CD8-positive, alpha-beta memory T cell (primary cell): ENCODE data around the gene RNU6-9. TPM values are rescaled to one million over a fixed set of nuclear protein-coding genes. Genes with fewer than 3 reads are reported as not detected.

Experiments
- CTCF ChIA-PET: fragments of 350-600 bp; sonication (Branson Sonifier 250); formaldehyde crosslinking; loops from one replicate; lab custom pipeline; 2021; ENCODE audit warnings: antibody characterized with exemption; lab: Charles Lee
- POLR2A ChIA-PET: fragments of 350-600 bp; sonication (Branson Sonifier 250); formaldehyde crosslinking; loops from one replicate; lab custom pipeline; 2021; ENCODE audit warnings: antibody characterized with exemption; lab: Charles Lee
- DNase-seq, 5 donors: peaks; one replicate each; pipeline versions ENCODE4 v3.0.0 to v3.0.0-alpha.2; 2020 to 2022; ENCODE audit warnings: mixed read lengths in 1 of 5
- H3K27ac ChIP-seq: one replicate; pipeline ENCODE4 v1.7.0; 2013; ENCODE audit warnings: low read depth, mild to moderate bottlenecking, low read length, moderate library complexity
- H3K27me3 ChIP-seq: 2 replicates; pipeline ENCODE4 v1.7.0; 2013; ENCODE audit warnings: low read length, mild to moderate bottlenecking; ENCODE audit not compliant: insufficient read depth, poor library complexity, severe bottlenecking
- H3K36me3 ChIP-seq: 2 replicates; pipeline ENCODE4 v1.7.0; 2013; ENCODE audit warnings: mild to moderate bottlenecking, low read length, moderate library complexity; ENCODE audit not compliant: insufficient read depth
- H3K4me1 ChIP-seq: 2 replicates; pipeline ENCODE4 v1.7.0; 2013; ENCODE audit warnings: mild to moderate bottlenecking, low read length, moderate library complexity; ENCODE audit not compliant: insufficient read depth
- H3K4me3 ChIP-seq: 2 replicates; pipeline ENCODE4 v1.7.0; 2013; ENCODE audit warnings: mild to moderate bottlenecking, low read length
- H3K9me3 ChIP-seq: 2 replicates; pipeline ENCODE4 v1.7.0; 2013; ENCODE audit warnings: mild to moderate bottlenecking, low read length
- H3K27ac Mint-ChIP-seq, 8 donors: one replicate each; pipeline ENCODE4 v1.8.0; 2020 to 2021; ENCODE audit warnings: mixed read lengths in 8 of 8, mild to moderate bottlenecking in 6 of 8, inconsistent platforms in 3 of 8, moderate library complexity in 3 of 8
- H3K27me3 Mint-ChIP-seq, 2 donors: one replicate each; pipeline ENCODE4 v1.8.0; 2020 to 2021; ENCODE audit warnings: mixed read lengths in 2 of 2, mild to moderate bottlenecking in 1 of 2, moderate library complexity in 1 of 2
- H3K36me3 Mint-ChIP-seq, 3 donors: one replicate each; pipeline ENCODE4 v1.8.0; 2020 to 2021; ENCODE audit warnings: mixed read lengths in 3 of 3, inconsistent platforms in 1 of 3, mild to moderate bottlenecking in 1 of 3
- H3K4me1 Mint-ChIP-seq, 3 donors: one replicate each; pipeline ENCODE4 v1.8.0; 2020 to 2021; ENCODE audit warnings: mixed read lengths in 3 of 3, inconsistent platforms in 1 of 3, mild to moderate bottlenecking in 1 of 3
- H3K4me3 Mint-ChIP-seq, 7 donors: one replicate each; pipeline ENCODE4 v1.8.0; 2020 to 2021; ENCODE audit warnings: mixed read lengths in 7 of 7, mild to moderate bottlenecking in 6 of 7, moderate library complexity in 4 of 7, inconsistent platforms in 2 of 7
- H3K9me3 Mint-ChIP-seq, 5 donors: one replicate each; pipeline ENCODE4 v1.8.0; 2020 to 2022; ENCODE audit warnings: mixed read lengths in 5 of 5, mild to moderate bottlenecking in 3 of 5, moderate library complexity in 2 of 5, inconsistent platforms in 1 of 5
- polyA plus RNA-seq: library from polyadenylated mRNA; unstranded; fragments of 300-500 nt; fragmentation: Illumina TruSeq; gene quantifications from one replicate; pipeline ENCODE4 v1.2.3, GENCODE V29; 2021
- total RNA-seq, 2 experiments: library from RNA; stranded (reverse); gene quantifications; one replicate each; pipeline ENCODE4 v1.2.3, GENCODE V29; 2021

The RNU6-9 gene
- total and polyA plus RNA-seq, 3 experiments from 2014 or later, result not detected

- H3K27me3 ChIP-seq, result no peaks in the 10 kb centered on the region
- no peaks in the 10 kb centered on the region for H3K9me3 ChIP-seq
- ChIA-PET CTCF (interaction anchor here (0.7 to 3.3 kb wide), 3 partner anchors 8 to 38 kb away, joined by 3 to 13 read pairs (median 3); no protein-coding TSS in a partner anchor), POLR2A (interaction anchor here (0.5 to 2.0 kb wide), 2 partner anchors 8 to 17 kb away, joined by 3 to 9 read pairs; partner anchors contain the start of genes MED16 and RNU6-9)
- H3K4me3 Mint-ChIP-seq, result no peak overlapping the region
- peaks cover 0 to 54% (median 3%) of the 10 kb centered on the region in 3 donors for H3K36me3 Mint-ChIP-seq
- peaks cover 27% of the 10 kb centered on the region for H3K4me1 ChIP-seq
- H3K27ac Mint-ChIP-seq, result peak overlapping the region in 1 of 8 donors; percentile 47
- no peak for DNase-seq
- H3K4me1 Mint-ChIP-seq, result peaks cover 2 to 44% (median 9%) of the 10 kb centered on the region in 3 donors
- no peaks in the 10 kb centered on the region for H3K27me3 Mint-ChIP-seq
- no peak overlapping the region for H3K27ac ChIP-seq
- H3K36me3 ChIP-seq, result peaks cover 6% of the 10 kb centered on the region
- no peaks in the 10 kb centered on the region for H3K9me3 Mint-ChIP-seq
- H3K4me3 ChIP-seq, result no peak overlapping the region
These were observed 8.2 kb downstream of the RNU6-9 start for GRCh38 chr19:901216-902092.

- Histone ChIP-seq H3K9me3 (no peaks in the 10 kb centered on the region), H3K4me3 (no peak overlapping the region), H3K27ac (no peak overlapping the region), H3K4me1 (peaks cover 33% of the 10 kb centered on the region), H3K27me3 (no peaks in the 10 kb centered on the region), H3K36me3 (peaks cover 6% of the 10 kb centered on the region)
- Mint-ChIP-seq H3K9me3 (no peaks in the 10 kb centered on the region), H3K27ac (peak overlapping the region in 4 of 8 donors; percentile 12 to 61 (median 49)), H3K36me3 (peaks cover 0 to 50% (median 0%) of the 10 kb centered on the region in 3 donors), H3K4me3 (no peak overlapping the region), H3K4me1 (peaks cover 8 to 46% (median 13%) of the 10 kb centered on the region in 3 donors), H3K27me3 (no peaks in the 10 kb centered on the region)
- ChIA-PET CTCF (interaction anchor here (0.7 to 3.3 kb wide), 2 partner anchors 12 to 39 kb away, joined by 3 to 13 read pairs; no protein-coding TSS in a partner anchor), POLR2A (interaction anchor here (0.5 to 2.0 kb wide), 2 partner anchors 9 to 17 kb away, joined by 3 to 9 read pairs; partner anchors contain the start of genes MED16 and RNU6-9)
- DNase-seq, result no peak
These were observed 8.7 kb downstream of the RNU6-9 start for GRCh38 chr19:902093-902370.

- H3K4me1 ChIP-seq, result peaks cover 39% of the 10 kb centered on the region
- H3K27ac ChIP-seq, result no peak overlapping the region
- Mint-ChIP-seq H3K36me3 (peaks cover 0 to 45% (median 0%) of the 10 kb centered on the region in 3 donors), H3K27ac (no peak overlapping the region), H3K4me3 (no peak overlapping the region), H3K27me3 (no peaks in the 10 kb centered on the region), H3K9me3 (no peaks in the 10 kb centered on the region), H3K4me1 (peaks cover 14 to 52% (median 18%) of the 10 kb centered on the region in 3 donors)
- DNase-seq, result no peak
- H3K36me3 ChIP-seq, result peaks cover 6% of the 10 kb centered on the region
- no peaks in the 10 kb centered on the region for H3K27me3 ChIP-seq
- CTCF ChIA-PET, result interaction anchor here (0.7 to 3.3 kb wide), 3 partner anchors 11 to 39 kb away, joined by 3 to 13 read pairs (median 4); no protein-coding TSS in a partner anchor
- no peaks in the 10 kb centered on the region for H3K9me3 ChIP-seq
- no peak overlapping the region for H3K4me3 ChIP-seq
- POLR2A ChIA-PET, result interaction anchor here (1.2 to 2.0 kb wide), 2 partner anchors 10 to 12 kb away, joined by 4 to 9 read pairs; partner anchors contain the start of genes MED16 and RNU6-9
These were observed 9.4 kb downstream of the RNU6-9 start for GRCh38 chr19:902446-903226.

- H3K4me3 ChIP-seq, result no peak overlapping the region
- no peaks in the 10 kb centered on the region for H3K27me3 ChIP-seq
- ChIA-PET POLR2A (interaction anchor here (1.2 to 2.0 kb wide), 2 partner anchors 10 to 11 kb away, joined by 4 to 9 read pairs; partner anchors contain the start of genes MED16 and RNU6-9), CTCF (interaction anchor here (0.8 to 3.3 kb wide), 2 partner anchors 37 to 40 kb away, joined by 4 to 13 read pairs; no protein-coding TSS in a partner anchor)
- Mint-ChIP-seq H3K36me3 (peaks cover 0 to 42% (median 0%) of the 10 kb centered on the region in 3 donors), H3K4me1 (peaks cover 18 to 59% (median 19%) of the 10 kb centered on the region in 3 donors), H3K27ac (no peak overlapping the region), H3K27me3 (no peaks in the 10 kb centered on the region), H3K4me3 (no peak overlapping the region), H3K9me3 (no peaks in the 10 kb centered on the region)
- H3K27ac ChIP-seq, result no peak overlapping the region
- no peak for DNase-seq
- H3K4me1 ChIP-seq, result peaks cover 40% of the 10 kb centered on the region
- peaks cover 6% of the 10 kb centered on the region for H3K36me3 ChIP-seq
- no peaks in the 10 kb centered on the region for H3K9me3 ChIP-seq
These were observed 10.0 kb downstream of the RNU6-9 start for GRCh38 chr19:903266-903797.

GRCh38 chr19:904545-904944 is 11.3 kb downstream of the RNU6-9 start:
- H3K27ac ChIP-seq, result no peak overlapping the region
- POLR2A ChIA-PET, result interaction anchor here (6.2 kb wide), 1 partner anchor 10 kb away, joined by 77 read pairs; the partner anchor contains the start of genes MED16 and RNU6-9
- CTCF ChIA-PET, result interaction anchor here (1.0 to 3.3 kb wide), 2 partner anchors 16 to 41 kb away, joined by 3 to 13 read pairs; no protein-coding TSS in a partner anchor

GRCh38 chr19:906480-906879 is 13.2 kb downstream of the RNU6-9 start:
- DNase-seq, result peak in 1 of 5 donors; percentile 46
- POLR2A ChIA-PET, result interaction anchor here (1.3 to 6.2 kb wide), 3 partner anchors 9 to 161 kb away, joined by 4 to 77 read pairs (median 5); partner anchors contain the start of genes ARHGAP45, MED16 and RNU6-9
- no peak overlapping the region for H3K4me3 ChIP-seq
- Mint-ChIP-seq H3K4me3 (peak overlapping the region in 5 of 7 donors; percentile 6 to 86 (median 33)), H3K36me3 (peaks cover 4 to 30% (median 5%) of the 10 kb centered on the region in 3 donors), H3K4me1 (peaks cover 36 to 72% (median 42%) of the 10 kb centered on the region in 3 donors), H3K9me3 (peaks cover 0 to 3% (median 0%) of the 10 kb centered on the region in 5 donors), H3K27ac (peak overlapping the region; percentile 57 to 100 (median 94)), H3K27me3 (no peaks in the 10 kb centered on the region)
- no peaks in the 10 kb centered on the region for H3K27me3 ChIP-seq
- peak overlapping the region; percentile 20 for H3K27ac ChIP-seq
- CTCF ChIA-PET, result interaction anchor here (1.0 to 5.0 kb wide), 7 partner anchors 13 to 50 kb away, joined by 3 to 50 read pairs (median 4); partner anchors contain the start of genes MED16 and RNU6-9
- H3K36me3 ChIP-seq, result peaks cover 6% of the 10 kb centered on the region
- H3K4me1 ChIP-seq, result peaks cover 50% of the 10 kb centered on the region
- no peaks in the 10 kb centered on the region for H3K9me3 ChIP-seq

More at GRCh38 chr19:904545-904944, 11.3 kb downstream of the RNU6-9 start:
- Histone ChIP-seq H3K4me1 (peaks cover 43% of the 10 kb centered on the region), H3K36me3 (peaks cover 6% of the 10 kb centered on the region), H3K27me3 (no peaks in the 10 kb centered on the region), H3K9me3 (no peaks in the 10 kb centered on the region), H3K4me3 (no peak overlapping the region)
- peak overlapping the region in 5 of 8 donors; percentile 26 to 74 (median 63) for H3K27ac Mint-ChIP-seq
- no peak for DNase-seq
- H3K27me3 Mint-ChIP-seq, result no peaks in the 10 kb centered on the region
- H3K36me3 Mint-ChIP-seq, result peaks cover 2 to 38% (median 3%) of the 10 kb centered on the region in 3 donors
- peaks cover 0 to 2% (median 0%) of the 10 kb centered on the region in 5 donors for H3K9me3 Mint-ChIP-seq
- peaks cover 29 to 67% (median 30%) of the 10 kb centered on the region in 3 donors for H3K4me1 Mint-ChIP-seq
- no peak overlapping the region for H3K4me3 Mint-ChIP-seq
